HL-60 (cell line): ENCODE data around the gene MCM5.

ENCODE experiments used
- DNase-seq, 2 experiments: peaks; one replicate each; pipeline ENCODE4 v3.0.0-alpha.2; 2010 to 2020; ENCODE audit warnings: low read depth in 1 of 2, low spot score in 1 of 2
- H3K27ac ChIP-seq: fragments of 250-450 bp; sonication (Bioruptor Pico); replicated peaks from 2 replicates; pipeline ENCODE4 v1.5.1; 2020; ENCODE audit warnings: mild to moderate bottlenecking, moderate library complexity
- H3K27me3 ChIP-seq: fragments of 250-450 bp; sonication (Bioruptor Pico); 2 replicates; pipeline ENCODE4 v1.5.1; 2021; ENCODE audit warnings: mild to moderate bottlenecking, moderate library complexity; ENCODE audit not compliant: insufficient read depth, poor library complexity, severe bottlenecking
- H3K4me3 ChIP-seq: replicated peaks from 2 replicates; pipeline ENCODE4 v1.5.1; 2011; ENCODE audit warnings: mild to moderate bottlenecking, control low read depth, low read length; ENCODE audit not compliant: insufficient read depth
- GABPA ChIP-seq: IDR thresholded peaks from 2 replicates; pipeline ENCODE4 v1.6.1; 2012; ENCODE audit warnings: low read depth
- POLR2AphosphoS5 ChIP-seq: IDR thresholded peaks from 2 replicates; pipeline ENCODE4 v1.6.1; 2012; ENCODE audit warnings: low read depth
- SPI1 ChIP-seq: IDR thresholded peaks from 2 replicates; pipeline ENCODE4 v1.6.1; 2012; ENCODE audit warnings: low read depth, mild to moderate bottlenecking, borderline replicate concordance
- TF ChIP-seq, protein P1 (sequence below): IDR thresholded peaks from 2 replicates; pipeline ENCODE4 v1.6.1; 2012; ENCODE audit warnings: low read depth; ENCODE audit not compliant: insufficient replicate concordance
- TF ChIP-seq, protein P2 (sequence below): IDR thresholded peaks from one replicate; pipeline ENCODE4 v1.5.1; 2011; ENCODE audit warnings: low read length, control low read depth, inconsistent platforms; ENCODE audit not compliant: insufficient read depth

The MCM5 gene

DNA sequence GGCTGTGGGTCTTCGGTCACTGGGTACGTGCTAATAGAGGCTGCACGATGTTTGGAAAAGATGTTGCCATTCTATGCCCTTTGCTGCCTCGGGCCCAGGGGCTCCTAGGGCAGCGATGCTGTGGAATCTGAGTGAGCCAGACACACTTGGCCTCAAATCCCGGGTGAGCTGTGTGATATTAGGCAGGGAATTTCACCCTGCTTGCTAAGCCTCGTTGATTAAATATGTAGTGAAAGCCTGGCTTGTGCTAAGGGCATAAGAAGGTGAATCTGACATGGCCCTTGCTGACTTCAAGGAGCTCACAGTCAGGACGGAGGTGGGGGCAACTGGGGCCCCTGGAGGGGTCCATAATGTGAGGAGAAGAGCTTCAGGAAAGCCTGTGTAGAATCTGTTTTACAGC, 24.4 kb upstream of the MCM5 start:
- TF ChIP-seq SPI1 (no peak), GABPA (no peak), POLR2AphosphoS5 (no peak)
- TF ChIP-seq, protein P1, sequence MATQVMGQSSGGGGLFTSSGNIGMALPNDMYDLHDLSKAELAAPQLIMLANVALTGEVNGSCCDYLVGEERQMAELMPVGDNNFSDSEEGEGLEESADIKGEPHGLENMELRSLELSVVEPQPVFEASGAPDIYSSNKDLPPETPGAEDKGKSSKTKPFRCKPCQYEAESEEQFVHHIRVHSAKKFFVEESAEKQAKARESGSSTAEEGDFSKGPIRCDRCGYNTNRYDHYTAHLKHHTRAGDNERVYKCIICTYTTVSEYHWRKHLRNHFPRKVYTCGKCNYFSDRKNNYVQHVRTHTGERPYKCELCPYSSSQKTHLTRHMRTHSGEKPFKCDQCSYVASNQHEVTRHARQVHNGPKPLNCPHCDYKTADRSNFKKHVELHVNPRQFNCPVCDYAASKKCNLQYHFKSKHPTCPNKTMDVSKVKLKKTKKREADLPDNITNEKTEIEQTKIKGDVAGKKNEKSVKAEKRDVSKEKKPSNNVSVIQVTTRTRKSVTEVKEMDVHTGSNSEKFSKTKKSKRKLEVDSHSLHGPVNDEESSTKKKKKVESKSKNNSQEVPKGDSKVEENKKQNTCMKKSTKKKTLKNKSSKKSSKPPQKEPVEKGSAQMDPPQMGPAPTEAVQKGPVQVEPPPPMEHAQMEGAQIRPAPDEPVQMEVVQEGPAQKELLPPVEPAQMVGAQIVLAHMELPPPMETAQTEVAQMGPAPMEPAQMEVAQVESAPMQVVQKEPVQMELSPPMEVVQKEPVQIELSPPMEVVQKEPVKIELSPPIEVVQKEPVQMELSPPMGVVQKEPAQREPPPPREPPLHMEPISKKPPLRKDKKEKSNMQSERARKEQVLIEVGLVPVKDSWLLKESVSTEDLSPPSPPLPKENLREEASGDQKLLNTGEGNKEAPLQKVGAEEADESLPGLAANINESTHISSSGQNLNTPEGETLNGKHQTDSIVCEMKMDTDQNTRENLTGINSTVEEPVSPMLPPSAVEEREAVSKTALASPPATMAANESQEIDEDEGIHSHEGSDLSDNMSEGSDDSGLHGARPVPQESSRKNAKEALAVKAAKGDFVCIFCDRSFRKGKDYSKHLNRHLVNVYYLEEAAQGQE = no peak
- TF ChIP-seq, protein P2, sequence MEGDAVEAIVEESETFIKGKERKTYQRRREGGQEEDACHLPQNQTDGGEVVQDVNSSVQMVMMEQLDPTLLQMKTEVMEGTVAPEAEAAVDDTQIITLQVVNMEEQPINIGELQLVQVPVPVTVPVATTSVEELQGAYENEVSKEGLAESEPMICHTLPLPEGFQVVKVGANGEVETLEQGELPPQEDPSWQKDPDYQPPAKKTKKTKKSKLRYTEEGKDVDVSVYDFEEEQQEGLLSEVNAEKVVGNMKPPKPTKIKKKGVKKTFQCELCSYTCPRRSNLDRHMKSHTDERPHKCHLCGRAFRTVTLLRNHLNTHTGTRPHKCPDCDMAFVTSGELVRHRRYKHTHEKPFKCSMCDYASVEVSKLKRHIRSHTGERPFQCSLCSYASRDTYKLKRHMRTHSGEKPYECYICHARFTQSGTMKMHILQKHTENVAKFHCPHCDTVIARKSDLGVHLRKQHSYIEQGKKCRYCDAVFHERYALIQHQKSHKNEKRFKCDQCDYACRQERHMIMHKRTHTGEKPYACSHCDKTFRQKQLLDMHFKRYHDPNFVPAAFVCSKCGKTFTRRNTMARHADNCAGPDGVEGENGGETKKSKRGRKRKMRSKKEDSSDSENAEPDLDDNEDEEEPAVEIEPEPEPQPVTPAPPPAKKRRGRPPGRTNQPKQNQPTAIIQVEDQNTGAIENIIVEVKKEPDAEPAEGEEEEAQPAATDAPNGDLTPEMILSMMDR = no peak
- DNase-seq = no peak
- no peak overlapping the region for H3K27ac ChIP-seq
- H3K27me3 ChIP-seq = no peaks in the 10 kb centered on the region
- no peak overlapping the region for H3K4me3 ChIP-seq

DNA sequence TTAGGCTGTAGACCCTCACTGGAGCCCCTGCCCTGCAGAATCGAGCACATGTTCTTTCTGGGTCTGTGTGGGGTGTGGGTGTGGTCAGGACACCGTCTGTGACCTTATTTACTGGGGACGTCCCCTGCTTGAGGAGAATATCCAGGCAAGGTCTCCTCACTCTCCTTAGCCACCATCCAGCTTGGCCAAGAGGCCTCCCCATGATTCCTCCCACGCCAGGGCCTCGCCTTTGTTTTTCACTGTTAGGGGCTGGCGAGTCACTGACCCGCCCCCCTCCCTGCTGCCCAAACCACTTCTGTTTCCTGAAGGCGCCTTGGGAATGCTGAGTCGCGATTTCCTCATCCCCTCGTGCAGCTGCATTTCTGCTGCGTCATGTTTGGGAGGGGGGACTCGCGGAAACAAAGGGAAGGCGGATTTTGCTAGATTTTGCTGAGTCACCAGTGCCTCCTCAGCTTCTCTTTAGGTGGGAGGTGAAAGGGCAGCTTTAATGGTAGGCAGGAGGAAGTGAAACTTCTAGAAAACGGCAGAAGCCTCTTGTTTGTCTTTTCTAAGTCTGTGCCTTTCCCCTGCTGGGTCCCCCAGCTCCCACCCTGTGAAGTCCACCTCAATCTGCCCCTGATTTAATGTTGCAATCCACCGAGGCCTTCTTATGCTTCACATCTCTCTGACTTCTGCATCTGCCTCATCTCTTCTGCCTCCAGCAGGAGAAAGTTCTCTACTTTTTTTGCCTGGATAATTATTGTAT, 23.0 kb upstream of the MCM5 start:
- DNase-seq = peak; percentile 96 to 100

DNA sequence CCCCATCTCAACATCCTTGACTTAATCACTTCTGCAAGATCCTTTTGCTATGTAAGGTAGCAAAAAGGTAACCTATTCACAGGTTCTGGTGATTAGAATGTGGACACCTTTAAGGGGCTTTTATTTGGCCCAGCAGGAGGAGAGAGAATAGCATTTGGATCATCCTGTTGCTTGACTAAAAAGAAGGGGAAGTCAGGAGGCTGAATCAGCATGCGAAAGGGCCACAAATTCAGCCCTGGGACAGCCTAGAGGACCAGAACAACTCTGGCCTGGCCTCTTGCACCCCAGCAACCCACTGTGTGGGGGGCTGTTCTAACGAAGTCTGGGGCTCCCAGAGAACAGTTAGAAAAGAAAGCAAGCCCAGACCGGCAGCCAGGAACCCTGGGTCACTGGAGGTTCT, 22.2 kb upstream of the MCM5 start:
- TF ChIP-seq, protein P1 = no peak
- peak; percentile 62; the same call in 1 of the 2 replicates for TF ChIP-seq SPI1
- Histone ChIP-seq H3K27me3 (no peaks in the 10 kb centered on the region), H3K4me3 (no peak overlapping the region), H3K27ac (no peak overlapping the region)
- no peak for DNase-seq

More for the DNA sequence above, 23.0 kb upstream of the MCM5 start:
- no peak overlapping the region for H3K4me3 ChIP-seq
- peak overlapping the region; percentile 35 for H3K27ac ChIP-seq
- TF ChIP-seq, protein P2 = no peak
- TF ChIP-seq GABPA (no peak), SPI1 (peak; percentile 71; the same call in 1 of the 2 replicates), POLR2AphosphoS5 (peak; percentile 97)
- TF ChIP-seq, protein P1 = no peak
- H3K27me3 ChIP-seq = no peaks in the 10 kb centered on the region
